ENCODE results near the gene RIMBP2.

The RIMBP2 gene

DNA sequence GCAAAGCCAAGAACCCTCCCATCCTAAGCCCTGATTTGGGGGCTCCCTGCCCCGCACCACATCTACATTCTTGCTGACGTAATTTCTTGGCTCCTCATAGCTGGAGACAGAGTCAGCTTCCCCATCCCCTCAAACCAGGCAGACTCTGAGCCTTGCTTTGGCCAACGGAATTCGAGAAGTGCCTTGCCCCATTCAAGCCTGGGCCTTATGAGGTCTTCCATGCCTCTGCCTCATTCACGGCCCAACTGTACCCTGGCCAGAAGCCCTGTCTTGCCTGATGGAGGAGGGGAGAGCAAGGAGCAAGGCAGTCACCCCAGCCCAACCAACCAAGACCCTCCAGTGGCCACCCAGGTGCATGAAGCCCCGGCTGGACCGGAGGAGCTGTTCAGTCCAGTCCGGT lies 214.3 kb downstream of the RIMBP2 start:
- Histone ChIP-seq H2AFZ (ENCODE audit: low read depth) (no peak overlapping the region), H3K27ac (no peak overlapping the region), H3K36me3 (ENCODE audit: insufficient read depth) (no peaks in the 10 kb centered on the region), H3K4me2 (no peak overlapping the region), H3K4me3 (IDR thresholded peaks at IDR 0.05; ENCODE audit: insufficient read depth, low read depth, low read length) (no peak overlapping the region), H3K9ac (no peak overlapping the region), H3K79me2 (ENCODE audit: insufficient read depth, low read depth) (no peaks in the 10 kb centered on the region), H3K4me1 (ENCODE audit: low read depth, poor library complexity, severe bottlenecking) (no peaks in the 10 kb centered on the region), H3K27me3 (ENCODE audit: insufficient read depth, low read depth) (no peaks in the 10 kb centered on the region), H4K20me1 (ENCODE audit: insufficient read depth) (no peaks in the 10 kb centered on the region)
- TF ChIP-seq, protein P1, sequence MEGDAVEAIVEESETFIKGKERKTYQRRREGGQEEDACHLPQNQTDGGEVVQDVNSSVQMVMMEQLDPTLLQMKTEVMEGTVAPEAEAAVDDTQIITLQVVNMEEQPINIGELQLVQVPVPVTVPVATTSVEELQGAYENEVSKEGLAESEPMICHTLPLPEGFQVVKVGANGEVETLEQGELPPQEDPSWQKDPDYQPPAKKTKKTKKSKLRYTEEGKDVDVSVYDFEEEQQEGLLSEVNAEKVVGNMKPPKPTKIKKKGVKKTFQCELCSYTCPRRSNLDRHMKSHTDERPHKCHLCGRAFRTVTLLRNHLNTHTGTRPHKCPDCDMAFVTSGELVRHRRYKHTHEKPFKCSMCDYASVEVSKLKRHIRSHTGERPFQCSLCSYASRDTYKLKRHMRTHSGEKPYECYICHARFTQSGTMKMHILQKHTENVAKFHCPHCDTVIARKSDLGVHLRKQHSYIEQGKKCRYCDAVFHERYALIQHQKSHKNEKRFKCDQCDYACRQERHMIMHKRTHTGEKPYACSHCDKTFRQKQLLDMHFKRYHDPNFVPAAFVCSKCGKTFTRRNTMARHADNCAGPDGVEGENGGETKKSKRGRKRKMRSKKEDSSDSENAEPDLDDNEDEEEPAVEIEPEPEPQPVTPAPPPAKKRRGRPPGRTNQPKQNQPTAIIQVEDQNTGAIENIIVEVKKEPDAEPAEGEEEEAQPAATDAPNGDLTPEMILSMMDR (conservative IDR thresholded peaks at IDR 0.05; ENCODE audit: low read depth, low read length): no peak

DNA sequence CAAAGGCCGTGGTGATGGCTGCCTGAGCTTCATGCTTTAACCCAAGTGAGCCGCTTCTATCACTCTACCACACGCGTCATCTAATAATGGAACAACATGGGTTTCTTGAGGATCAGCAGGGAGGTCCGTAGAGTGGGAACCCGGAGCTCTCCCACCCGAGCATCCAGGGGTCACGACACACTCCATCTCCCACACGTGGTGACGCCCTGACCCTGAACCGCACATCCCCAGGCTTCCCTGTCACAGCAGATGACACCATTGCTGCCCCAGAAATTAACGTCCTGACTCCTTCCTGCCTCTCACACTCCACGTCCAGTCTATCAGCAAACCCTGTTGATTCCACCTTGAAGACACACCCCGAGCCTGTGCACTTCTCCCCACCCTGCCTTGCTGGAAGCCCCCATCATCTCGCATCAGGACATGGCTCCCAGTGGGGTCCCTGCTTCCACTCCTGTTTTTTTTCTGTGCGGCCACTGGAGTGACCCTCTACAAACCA lies 215.2 kb downstream of the RIMBP2 start:
- Histone ChIP-seq H3K27ac (no peak overlapping the region), H2AFZ (ENCODE audit: low read depth) (no peak overlapping the region), H3K79me2 (ENCODE audit: insufficient read depth, low read depth) (no peaks in the 10 kb centered on the region), H3K4me3 (IDR thresholded peaks at IDR 0.05; ENCODE audit: insufficient read depth, low read depth, low read length) (no peak overlapping the region), H3K9ac (no peak overlapping the region), H3K36me3 (ENCODE audit: insufficient read depth) (no peaks in the 10 kb centered on the region), H3K27me3 (ENCODE audit: insufficient read depth, low read depth) (no peaks in the 10 kb centered on the region), H3K4me1 (ENCODE audit: low read depth, poor library complexity, severe bottlenecking) (no peaks in the 10 kb centered on the region), H4K20me1 (ENCODE audit: insufficient read depth) (no peaks in the 10 kb centered on the region), H3K4me2 (no peak overlapping the region)
- TF ChIP-seq, protein P1 (conservative IDR thresholded peaks at IDR 0.05; ENCODE audit: low read depth, low read length): no peak

DNA sequence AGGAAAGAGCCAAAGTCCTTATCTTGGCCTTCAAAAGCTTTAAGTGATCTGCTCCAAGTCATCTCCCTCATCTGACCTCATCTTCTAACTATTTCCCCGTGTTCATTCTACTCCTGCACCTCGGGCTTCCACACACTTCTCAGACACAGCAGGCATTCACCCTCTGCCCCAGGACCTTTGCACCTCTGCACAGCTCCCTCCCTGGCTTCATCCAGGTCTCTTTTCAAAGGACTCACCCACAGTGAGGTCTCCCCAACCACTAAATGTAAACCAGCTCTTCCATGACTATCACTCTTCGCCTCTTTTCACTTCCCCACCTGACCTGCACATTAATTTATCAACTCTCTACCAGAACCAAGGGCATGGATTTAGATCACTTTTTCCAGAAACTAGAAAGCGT lies 216.6 kb downstream of the RIMBP2 start:
- no peak overlapping the region for H3K4me2 ChIP-seq
- no peaks in the 10 kb centered on the region for H4K20me1 ChIP-seq (ENCODE audit: insufficient read depth)
- H3K27ac ChIP-seq: no peak overlapping the region
- H3K27me3 ChIP-seq (ENCODE audit: insufficient read depth, low read depth): no peaks in the 10 kb centered on the region
- TF ChIP-seq, protein P1 (conservative IDR thresholded peaks at IDR 0.05; ENCODE audit: low read depth, low read length): no peak
- H3K79me2 ChIP-seq (ENCODE audit: insufficient read depth, low read depth): no peaks in the 10 kb centered on the region
- no peaks in the 10 kb centered on the region for H3K4me1 ChIP-seq (ENCODE audit: low read depth, poor library complexity, severe bottlenecking)
- no peak overlapping the region for H3K9ac ChIP-seq
- H3K36me3 ChIP-seq (ENCODE audit: insufficient read depth): no peaks in the 10 kb centered on the region
- no peak overlapping the region for H2AFZ ChIP-seq (ENCODE audit: low read depth)
- H3K4me3 ChIP-seq (IDR thresholded peaks at IDR 0.05; ENCODE audit: insufficient read depth, low read depth, low read length): no peak overlapping the region

DNA sequence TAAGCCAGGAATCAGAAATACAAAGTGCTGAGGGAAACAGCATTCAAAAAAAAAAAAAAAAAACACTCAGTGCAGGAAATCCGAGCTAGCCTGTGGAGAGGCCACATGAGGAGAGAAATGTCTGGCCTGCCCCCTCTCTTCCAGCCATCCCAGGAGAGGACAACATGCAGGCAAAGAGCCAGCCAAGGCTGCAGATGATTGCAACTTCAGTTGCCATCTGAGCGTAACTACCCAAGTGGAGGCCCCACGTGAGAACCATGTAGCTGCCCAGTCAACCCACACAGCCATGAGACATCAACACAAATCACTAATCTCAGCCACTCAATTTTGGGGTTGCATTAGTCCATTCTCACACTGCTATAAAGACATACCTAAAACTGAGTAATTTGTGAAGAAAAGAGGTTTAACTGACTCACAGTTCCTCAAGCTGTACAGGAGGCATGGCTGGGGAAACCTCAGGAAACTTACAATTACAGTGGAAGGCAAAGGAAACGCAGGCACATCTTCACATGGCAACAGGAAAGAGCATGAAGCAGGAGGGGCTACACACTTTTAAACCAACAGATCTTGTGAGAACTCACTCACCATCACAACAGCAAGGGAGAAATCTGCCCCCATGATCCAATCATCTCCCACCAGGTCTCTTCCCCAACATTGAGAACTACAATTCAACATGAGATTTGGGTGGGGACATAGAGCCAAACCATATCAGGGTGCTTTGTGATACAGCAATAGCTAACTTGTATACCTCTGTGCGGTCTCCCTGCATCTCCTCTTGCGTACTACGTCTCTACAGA lies 217.3 kb downstream of the RIMBP2 start:
- Histone ChIP-seq H3K79me2 (ENCODE audit: insufficient read depth, low read depth) (no peaks in the 10 kb centered on the region), H4K20me1 (ENCODE audit: insufficient read depth) (no peaks in the 10 kb centered on the region), H3K27me3 (ENCODE audit: insufficient read depth, low read depth) (no peaks in the 10 kb centered on the region), H3K27ac (no peak overlapping the region), H3K4me3 (IDR thresholded peaks at IDR 0.05; ENCODE audit: insufficient read depth, low read depth, low read length) (no peak overlapping the region), H3K36me3 (ENCODE audit: insufficient read depth) (no peaks in the 10 kb centered on the region), H3K9ac (no peak overlapping the region), H2AFZ (ENCODE audit: low read depth) (no peak overlapping the region), H3K4me2 (no peak overlapping the region), H3K4me1 (ENCODE audit: low read depth, poor library complexity, severe bottlenecking) (no peaks in the 10 kb centered on the region)
- TF ChIP-seq, protein P1 (conservative IDR thresholded peaks at IDR 0.05; ENCODE audit: low read depth, low read length): no peak
